Astrocyte of the cerebellum (primary cell): ENCODE results near the gene RGS3.
"Not testable (repeated sequence)": the region's sequence is repeated elsewhere in the genome, so short reads cannot be mapped to it uniquely, and the experiment has no call there.

Experiments
- DNase-seq: peaks from one replicate; pipeline ENCODE4 v3.0.0-alpha.2; 2011; ENCODE audit warnings: low read depth
- H3K4me3 ChIP-seq: 2 replicates; pipeline ENCODE4 v1.5.1; 2011; ENCODE audit warnings: mild to moderate bottlenecking, low read depth, low read length, moderate library complexity
- in situ Hi-C: cut with HindIII; loops from 2 replicates; pipeline ENCODE4 v1.10.0; 2017; ENCODE audit warnings: low sequenced_read_pairs
- TF ChIP-seq, protein P1 (sequence below): IDR thresholded peaks from 2 replicates; pipeline ENCODE4 v1.5.1; 2012; ENCODE audit warnings: low read length, low read depth, moderate library complexity, mild to moderate bottlenecking; ENCODE audit errors: missing control alignments

Gene RGS3

DNA sequence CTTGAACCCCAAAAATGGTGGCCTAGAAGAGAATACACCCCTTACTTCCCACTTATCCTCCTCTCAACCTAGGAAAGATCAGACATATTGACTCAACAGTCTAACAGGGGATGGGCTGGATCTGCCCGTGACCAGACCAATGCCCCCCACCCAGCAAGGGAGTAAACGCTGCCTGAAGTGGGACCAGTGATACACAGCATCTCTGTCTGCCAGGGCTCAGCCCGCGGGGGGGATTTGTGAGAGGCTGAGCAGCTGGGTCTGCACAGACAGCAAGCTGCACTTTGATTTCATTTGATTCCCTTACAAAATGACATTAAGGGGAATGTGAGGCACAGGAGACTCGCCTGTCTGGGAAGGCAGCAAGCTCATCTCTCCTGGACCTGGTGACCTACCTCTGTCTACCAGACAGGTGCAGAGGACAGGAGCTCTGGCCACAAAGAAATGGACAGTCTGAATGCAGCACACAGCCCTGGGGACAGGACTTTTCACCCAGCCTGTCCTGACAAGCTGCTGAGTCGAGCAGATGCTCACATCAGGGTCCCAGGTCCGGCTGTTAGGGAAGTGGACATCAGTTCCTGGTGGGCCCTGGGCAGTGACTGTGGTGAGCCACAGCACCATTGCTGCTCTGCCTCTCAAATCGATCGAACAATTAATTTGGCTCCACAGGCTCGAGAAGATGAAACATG, 79.9 kb downstream of the RGS3 start:
- TF ChIP-seq, protein P1, sequence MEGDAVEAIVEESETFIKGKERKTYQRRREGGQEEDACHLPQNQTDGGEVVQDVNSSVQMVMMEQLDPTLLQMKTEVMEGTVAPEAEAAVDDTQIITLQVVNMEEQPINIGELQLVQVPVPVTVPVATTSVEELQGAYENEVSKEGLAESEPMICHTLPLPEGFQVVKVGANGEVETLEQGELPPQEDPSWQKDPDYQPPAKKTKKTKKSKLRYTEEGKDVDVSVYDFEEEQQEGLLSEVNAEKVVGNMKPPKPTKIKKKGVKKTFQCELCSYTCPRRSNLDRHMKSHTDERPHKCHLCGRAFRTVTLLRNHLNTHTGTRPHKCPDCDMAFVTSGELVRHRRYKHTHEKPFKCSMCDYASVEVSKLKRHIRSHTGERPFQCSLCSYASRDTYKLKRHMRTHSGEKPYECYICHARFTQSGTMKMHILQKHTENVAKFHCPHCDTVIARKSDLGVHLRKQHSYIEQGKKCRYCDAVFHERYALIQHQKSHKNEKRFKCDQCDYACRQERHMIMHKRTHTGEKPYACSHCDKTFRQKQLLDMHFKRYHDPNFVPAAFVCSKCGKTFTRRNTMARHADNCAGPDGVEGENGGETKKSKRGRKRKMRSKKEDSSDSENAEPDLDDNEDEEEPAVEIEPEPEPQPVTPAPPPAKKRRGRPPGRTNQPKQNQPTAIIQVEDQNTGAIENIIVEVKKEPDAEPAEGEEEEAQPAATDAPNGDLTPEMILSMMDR = no peak
- DNase-seq = no peak
- no peak overlapping the region for H3K4me3 ChIP-seq
- in situ Hi-C loops = no loop called here

GRCh38 chr9:113543982-113544303, 80.4 kb downstream of the RGS3 start:
- in situ Hi-C loops = no loop called here
- H3K4me3 ChIP-seq = no peak overlapping the region
- TF ChIP-seq, protein P1 = no peak
- no peak for DNase-seq

GRCh38 chr9:113545068-113545467, 81.5 kb downstream of the RGS3 start:
- H3K4me3 ChIP-seq = no peak overlapping the region
- TF ChIP-seq, protein P1 = no peak
- in situ Hi-C loops = no loop called here
- no peak for DNase-seq

- TF ChIP-seq, protein P1 = no peak
- in situ Hi-C loops = no loop called here
- H3K4me3 ChIP-seq = no peak overlapping the region
- DNase-seq = no peak
Observed at GRCh38 chr9:113546566-113546965, 83.0 kb downstream of the RGS3 start.

DNA sequence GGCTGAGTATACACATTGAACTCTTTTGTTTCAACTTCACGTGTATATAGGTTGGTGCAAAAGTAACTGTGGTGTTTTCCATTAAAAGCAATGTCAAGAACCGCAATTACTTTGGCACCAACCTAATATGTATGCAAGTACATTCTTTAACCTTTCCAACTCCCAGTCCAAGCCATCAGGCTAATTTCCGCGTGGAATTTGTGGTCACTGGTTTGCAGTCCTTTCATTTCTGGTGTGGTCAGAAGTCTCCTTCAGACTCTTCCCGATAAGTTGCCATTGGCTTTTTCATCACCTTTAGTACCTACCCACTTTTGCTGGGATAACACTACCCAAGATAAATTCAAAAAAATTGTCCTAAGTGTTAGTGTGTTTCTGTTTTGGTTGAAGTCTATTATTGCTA, 84.0 kb downstream of the RGS3 start:
- in situ Hi-C loops = no loop called here
- TF ChIP-seq, protein P1 = no peak
- no peak for DNase-seq
- no peak overlapping the region for H3K4me3 ChIP-seq

DNA sequence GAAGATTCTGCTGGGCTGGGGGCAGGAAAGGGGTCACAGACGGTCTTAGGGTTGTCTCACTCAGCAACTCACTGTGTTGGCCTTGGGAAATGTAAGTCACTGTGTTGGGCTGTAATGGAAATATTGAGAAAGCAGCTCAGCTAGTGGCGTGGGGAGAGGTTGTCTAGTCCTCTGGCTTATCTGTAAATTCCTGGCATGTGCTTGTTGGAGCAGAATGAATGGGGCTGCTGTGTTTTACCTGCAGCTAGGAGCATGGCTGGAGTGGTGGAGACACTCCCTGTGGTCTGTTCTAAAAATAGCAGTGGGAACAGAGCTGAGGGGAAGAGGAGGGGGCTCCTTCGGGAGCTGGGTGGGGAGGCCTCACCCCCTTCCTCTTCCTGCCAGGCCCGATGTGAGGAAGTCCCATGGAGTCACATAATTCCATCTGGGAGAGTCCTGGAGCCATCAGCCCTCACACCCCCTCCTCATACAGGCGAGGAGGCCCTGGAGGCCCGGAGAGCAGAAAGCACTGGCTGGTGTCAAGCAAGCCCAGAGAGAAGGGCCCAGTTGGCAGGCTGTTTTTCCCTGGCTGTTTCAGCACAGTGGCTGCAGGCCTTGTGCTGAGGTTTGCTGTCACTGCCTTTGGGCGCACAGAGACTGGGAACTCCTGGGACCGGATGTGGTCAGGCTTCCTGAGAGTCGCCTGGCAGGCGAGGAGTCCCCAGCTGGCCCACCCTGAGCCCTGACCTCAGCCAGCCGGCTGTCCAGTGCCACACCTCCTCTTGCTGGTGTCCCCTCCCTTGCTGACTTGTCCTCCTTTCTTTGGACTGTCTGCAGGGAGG, 84.9 kb downstream of the RGS3 start:
- in situ Hi-C loops = no loop called here
- H3K4me3 ChIP-seq = no peak overlapping the region
- TF ChIP-seq, protein P1 = no peak
- DNase-seq = no peak

DNA sequence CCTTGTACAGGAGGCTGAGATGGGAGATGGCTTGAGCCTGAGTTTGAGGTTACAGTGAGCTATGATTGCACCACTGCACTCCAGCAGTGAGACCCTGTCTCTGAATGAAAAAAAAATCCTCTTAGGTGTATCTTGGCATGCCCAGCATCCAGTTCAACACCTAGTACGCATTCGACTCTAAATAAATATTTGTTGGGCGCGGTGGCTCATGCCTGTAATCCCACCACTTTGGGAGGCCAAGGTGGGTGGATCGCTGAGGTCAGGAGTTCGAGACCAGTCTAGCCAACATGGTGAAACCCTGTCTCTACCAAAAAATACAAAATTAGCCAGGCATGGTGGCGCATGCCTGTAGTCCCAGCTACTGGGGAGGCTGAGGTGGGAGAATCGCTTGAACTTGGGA, 86.4 kb downstream of the RGS3 start:
- H3K4me3 ChIP-seq, in situ Hi-C loops, DNase-seq: not testable (repeated sequence)
